H9 (cell line): ENCODE results near the gene SNTG2. TPM values are rescaled to one million over a fixed set of nuclear protein-coding genes. Genes with fewer than 3 reads are reported as not detected.

ENCODE experiments used
- DNase-seq: peaks from one replicate; pipeline ENCODE4 v3.0.0-alpha.2; 2017
- H2AFZ ChIP-seq: one replicate; pipeline ENCODE4 v1.6.1; 2013; ENCODE audit warnings: mild to moderate bottlenecking, low read length, control low read depth, moderate library complexity
- H2AK5ac ChIP-seq: 2 replicates; pipeline ENCODE4 v1.6.1; 2013; ENCODE audit warnings: low read length, control low read depth, mixed read lengths; ENCODE audit not compliant: insufficient read length
- H2BK120ac ChIP-seq: one replicate; pipeline ENCODE4 v1.6.1; 2013; ENCODE audit warnings: low read depth, mild to moderate bottlenecking, low read length, control low read depth, inconsistent platforms; ENCODE audit not compliant: poor library complexity, severe bottlenecking
- H2BK12ac ChIP-seq: 2 replicates; pipeline ENCODE4 v1.6.1; 2013; ENCODE audit warnings: low read length, control low read depth, mixed read lengths, low read depth; ENCODE audit not compliant: insufficient read length
- H2BK15ac ChIP-seq: 2 replicates; pipeline ENCODE4 v1.6.1; 2013; ENCODE audit warnings: low read depth, low read length, control low read depth
- H2BK20ac ChIP-seq: one replicate; pipeline ENCODE4 v1.6.1; 2013; ENCODE audit warnings: low read depth, mild to moderate bottlenecking, low read length, control low read depth, inconsistent platforms; ENCODE audit not compliant: poor library complexity, severe bottlenecking
- H2BK5ac ChIP-seq: 2 replicates; pipeline ENCODE4 v1.6.1; 2013; ENCODE audit warnings: low read length, control low read depth, mixed read lengths; ENCODE audit not compliant: insufficient read length
- H3K14ac ChIP-seq: 2 replicates; pipeline ENCODE4 v1.6.1; 2013; ENCODE audit warnings: low read length, control low read depth; ENCODE audit not compliant: insufficient read depth
- H3K18ac ChIP-seq: 2 replicates; pipeline ENCODE4 v1.6.1; 2013; ENCODE audit warnings: low read depth, mild to moderate bottlenecking, mixed read lengths, low read length, control low read depth; ENCODE audit not compliant: insufficient read length
- H3K23ac ChIP-seq: 2 replicates; pipeline ENCODE4 v1.6.1; 2013; ENCODE audit warnings: low read length, control low read depth, mixed read lengths, low read depth; ENCODE audit not compliant: insufficient read length
- H3K23me2 ChIP-seq: 2 replicates; pipeline ENCODE4 v1.6.1; 2013; ENCODE audit warnings: low read depth, mild to moderate bottlenecking, mixed read lengths, low read length, control low read depth; ENCODE audit not compliant: insufficient read length, poor library complexity, severe bottlenecking
- H3K27ac ChIP-seq: 2 replicates; pipeline ENCODE4 v1.5.1; 2013; ENCODE audit warnings: low read length, control low read depth, mixed read lengths, low read depth; ENCODE audit not compliant: insufficient read length
- H3K27me3 ChIP-seq: 2 replicates; pipeline ENCODE4 v1.6.1; 2013; ENCODE audit warnings: low read length, control low read depth, inconsistent platforms; ENCODE audit not compliant: insufficient read depth
- H3K4ac ChIP-seq: 2 replicates; pipeline ENCODE4 v1.6.1; 2013; ENCODE audit warnings: low read depth, mild to moderate bottlenecking, control low read depth, inconsistent platforms, low read length, moderate library complexity
- H3K4me1 ChIP-seq: 2 replicates; pipeline ENCODE4 v1.6.1; 2013; ENCODE audit warnings: low read length, control low read depth, inconsistent platforms; ENCODE audit not compliant: insufficient read depth
- H3K4me2 ChIP-seq: 2 replicates; pipeline ENCODE4 v1.6.1; 2013; ENCODE audit warnings: low read length, control low read depth, mixed read lengths; ENCODE audit not compliant: insufficient read length, insufficient read depth
- H3K56ac ChIP-seq: 2 replicates; pipeline ENCODE4 v1.6.1; 2013; ENCODE audit warnings: low read depth, mild to moderate bottlenecking, mixed read lengths, low read length, control low read depth; ENCODE audit not compliant: insufficient read length
- H3K79me1 ChIP-seq: 2 replicates; pipeline ENCODE4 v1.6.1; 2013; ENCODE audit warnings: low read depth, mild to moderate bottlenecking, moderate library complexity, low read length, control low read depth, inconsistent platforms; ENCODE audit not compliant: insufficient read depth, poor library complexity, severe bottlenecking
- H3K79me2 ChIP-seq: 2 replicates; pipeline ENCODE4 v1.6.1; 2013; ENCODE audit warnings: low read length, control low read depth, inconsistent platforms; ENCODE audit not compliant: insufficient read depth
- H3K9ac ChIP-seq: 2 replicates; pipeline ENCODE4 v1.6.1; 2013; ENCODE audit warnings: low read length, control low read depth, mixed read lengths; ENCODE audit not compliant: insufficient read length; ENCODE audit errors: extremely low read depth
- H3K9me3 ChIP-seq: one replicate; pipeline ENCODE4 v1.6.1; 2013; ENCODE audit warnings: low read depth, low read length, inconsistent platforms; ENCODE audit not compliant: control insufficient read depth
- H3T11ph ChIP-seq: one replicate; pipeline ENCODE4 v1.6.1; 2013; ENCODE audit warnings: mild to moderate bottlenecking, low read length, control low read depth, inconsistent platforms
- H4K20me1 ChIP-seq: one replicate; pipeline ENCODE4 v1.6.1; 2013; ENCODE audit not compliant: control insufficient read depth, insufficient read length, insufficient read depth
- H4K5ac ChIP-seq: 2 replicates; pipeline ENCODE4 v1.6.1; 2013; ENCODE audit warnings: low read depth, mild to moderate bottlenecking, mixed read lengths, low read length, control low read depth; ENCODE audit not compliant: insufficient read length
- H4K8ac ChIP-seq: replicated peaks from 2 replicates; pipeline ENCODE4 v1.6.1; 2013; ENCODE audit warnings: low read length, control low read depth, mixed read lengths, low read depth; ENCODE audit not compliant: insufficient read length
- H4K91ac ChIP-seq: 2 replicates; pipeline ENCODE4 v1.6.1; 2013; ENCODE audit warnings: low read depth, mild to moderate bottlenecking, moderate library complexity, mixed read lengths, low read length, control low read depth; ENCODE audit not compliant: insufficient read length
- H3K27ac Mint-ChIP-seq, 3 experiments: 2 replicates in 2 of 3; 3 replicates in 1 of 3; pipeline ENCODE4 v1.8.0; 2020 to 2021; ENCODE audit warnings: mixed read lengths in 3 of 3, mild to moderate bottlenecking in 1 of 3, moderate library complexity in 1 of 3
- H3K27me3 Mint-ChIP-seq: 2 replicates; pipeline ENCODE4 v1.8.0; 2021; ENCODE audit warnings: low read depth, mild to moderate bottlenecking, moderate library complexity, mixed read lengths
- H3K36me3 Mint-ChIP-seq, 3 experiments: 2 replicates in 2 of 3; 3 replicates in 1 of 3; pipeline ENCODE4 v1.8.0; 2020 to 2021; ENCODE audit warnings: low read depth in 3 of 3, mixed read lengths in 3 of 3; ENCODE audit not compliant: insufficient read depth in 1 of 3
- H3K4me1 Mint-ChIP-seq, 2 experiments: 2 replicates each; pipeline ENCODE4 v1.8.0; 2020; ENCODE audit warnings: mixed read lengths in 2 of 2
- H3K4me3 Mint-ChIP-seq, 2 experiments: 2 replicates in 1 of 2; 3 replicates in 1 of 2; pipeline ENCODE4 v1.8.0; 2020 to 2021; ENCODE audit warnings: mild to moderate bottlenecking in 2 of 2, mixed read lengths in 2 of 2, moderate library complexity in 1 of 2
- H3K9me3 Mint-ChIP-seq, 2 experiments: 2 replicates in 1 of 2; 3 replicates in 1 of 2; pipeline ENCODE4 v1.8.0; 2020; ENCODE audit warnings: mild to moderate bottlenecking in 2 of 2, mixed read lengths in 2 of 2, moderate library complexity in 1 of 2
- WGBS: extraction: QIAGEN DNeasy Blood & Tissue Kit; methylation state at CpG from one replicate; pipeline ENCODE4 v1.1.7; 2013; ENCODE audit warnings: missing lambda C conversion rate, low lambda C conversion rate, mixed read lengths; ENCODE audit not compliant: insufficient read length; ENCODE audit errors: extremely low coverage; 5-methylcytosine and 5-hydroxymethylcytosine counted together
- total RNA-seq: library from RNA; stranded (reverse); gene quantifications from 2 replicates; pipeline ENCODE4 v1.2.1, GENCODE V29; 2021
- TF ChIP-seq, protein P1 (sequence below): fragments of 200-600 bp; sonication (generic); conservative IDR thresholded peaks from 3 replicates; pipeline ENCODE4 v1.8.0; 2021; ENCODE audit warnings: antibody characterized with exemption, mild to moderate bottlenecking

Gene SNTG2
- total RNA-seq, 1 experiment from 2014 or later: 13.2 TPM

DNA sequence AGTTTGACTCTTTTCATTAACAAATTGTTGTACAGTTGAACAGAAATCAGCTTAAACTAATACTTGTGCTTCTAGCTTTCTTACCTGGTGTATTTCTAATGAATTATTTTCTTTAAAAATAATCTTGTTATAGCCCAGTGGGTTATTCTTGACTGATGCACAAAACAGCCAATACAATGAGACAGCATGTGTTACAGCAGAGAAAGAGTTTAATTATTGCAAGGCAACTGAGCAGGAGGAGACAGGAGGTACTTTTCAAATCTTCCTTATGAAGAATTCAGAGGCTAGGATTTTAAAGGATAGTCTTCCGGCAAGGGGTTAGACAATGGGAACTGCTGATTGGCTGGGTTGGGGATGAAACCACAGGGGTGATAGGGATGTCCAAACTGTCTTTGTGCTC is 398.1 kb downstream of the SNTG2 start:
- H3K27me3 Mint-ChIP-seq: no peaks in the 10 kb centered on the region; the same call in 1 of the 2 replicates
- DNase-seq: no peak
- no peaks in the 10 kb centered on the region for H3K27me3 ChIP-seq
- no peak overlapping the region for H3K27ac ChIP-seq
- H2AK5ac ChIP-seq: no peak overlapping the region
- no peak overlapping the region for H3T11ph ChIP-seq
- no peak overlapping the region for H3K18ac ChIP-seq
- H3K9me3 Mint-ChIP-seq: peaks cover 6 to 10% of the 10 kb centered on the region in 2 experiments
- H2BK20ac ChIP-seq: no peak overlapping the region
- no peaks in the 10 kb centered on the region for H3K4me1 ChIP-seq
- TF ChIP-seq, protein P1, sequence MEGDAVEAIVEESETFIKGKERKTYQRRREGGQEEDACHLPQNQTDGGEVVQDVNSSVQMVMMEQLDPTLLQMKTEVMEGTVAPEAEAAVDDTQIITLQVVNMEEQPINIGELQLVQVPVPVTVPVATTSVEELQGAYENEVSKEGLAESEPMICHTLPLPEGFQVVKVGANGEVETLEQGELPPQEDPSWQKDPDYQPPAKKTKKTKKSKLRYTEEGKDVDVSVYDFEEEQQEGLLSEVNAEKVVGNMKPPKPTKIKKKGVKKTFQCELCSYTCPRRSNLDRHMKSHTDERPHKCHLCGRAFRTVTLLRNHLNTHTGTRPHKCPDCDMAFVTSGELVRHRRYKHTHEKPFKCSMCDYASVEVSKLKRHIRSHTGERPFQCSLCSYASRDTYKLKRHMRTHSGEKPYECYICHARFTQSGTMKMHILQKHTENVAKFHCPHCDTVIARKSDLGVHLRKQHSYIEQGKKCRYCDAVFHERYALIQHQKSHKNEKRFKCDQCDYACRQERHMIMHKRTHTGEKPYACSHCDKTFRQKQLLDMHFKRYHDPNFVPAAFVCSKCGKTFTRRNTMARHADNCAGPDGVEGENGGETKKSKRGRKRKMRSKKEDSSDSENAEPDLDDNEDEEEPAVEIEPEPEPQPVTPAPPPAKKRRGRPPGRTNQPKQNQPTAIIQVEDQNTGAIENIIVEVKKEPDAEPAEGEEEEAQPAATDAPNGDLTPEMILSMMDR: no peak
- no peak overlapping the region for H3K4ac ChIP-seq
- H3K4me3 Mint-ChIP-seq: no peak overlapping the region
- no peaks in the 10 kb centered on the region for H3K79me1 ChIP-seq
- no peak overlapping the region for H2AFZ ChIP-seq
- H3K79me2 ChIP-seq: no peaks in the 10 kb centered on the region
- H2BK5ac ChIP-seq: no peak overlapping the region
- no CpG with 5 or more reads among the region's 1 CpG for WGBS
- H4K20me1 ChIP-seq: no peaks in the 10 kb centered on the region
- H3K36me3 Mint-ChIP-seq: peaks cover 8 to 11% (median 8%) of the 10 kb centered on the region in 3 experiments
- H3K9ac ChIP-seq: no peak overlapping the region
- no peak overlapping the region for H3K27ac Mint-ChIP-seq
- no peak overlapping the region for H4K8ac ChIP-seq
- no peak overlapping the region for H2BK120ac ChIP-seq
- no peak overlapping the region for H3K56ac ChIP-seq
- peaks cover 3 to 5% of the 10 kb centered on the region in 2 experiments; a peak in 3 of 4 replicates for H3K4me1 Mint-ChIP-seq
- H4K91ac ChIP-seq: no peak overlapping the region
- no peak overlapping the region for H2BK15ac ChIP-seq
- H4K5ac ChIP-seq: no peak overlapping the region
- no peak overlapping the region for H3K14ac ChIP-seq
- no peaks in the 10 kb centered on the region for H3K9me3 ChIP-seq
- H2BK12ac ChIP-seq: no peak overlapping the region
- H3K23ac ChIP-seq: no peak overlapping the region
- H3K4me2 ChIP-seq: no peak overlapping the region
- H3K23me2 ChIP-seq: no peaks in the 10 kb centered on the region
